NT2/D1 (cell line): Measurements from ENCODE around the gene EIF4G3.
"Not testable (repeated sequence)": the region's sequence is repeated elsewhere in the genome, so short reads cannot be mapped to it uniquely, and the experiment has no call there.

Experiments used
- DNase-seq: peaks from one replicate; pipeline ENCODE4 v3.0.0-alpha.2; 2011; ENCODE audit warnings: low read depth, low spot score
- H3K27me3 ChIP-seq: 2 replicates; pipeline ENCODE4 v1.6.0; 2011; ENCODE audit warnings: mild to moderate bottlenecking; ENCODE audit not compliant: insufficient read length, insufficient read depth
- H3K36me3 ChIP-seq: 2 replicates; pipeline ENCODE4 v1.6.1; 2011; ENCODE audit warnings: mild to moderate bottlenecking, low read length, mixed read lengths; ENCODE audit not compliant: insufficient read depth, insufficient read length
- H3K4me1 ChIP-seq: 2 replicates; pipeline ENCODE4 v1.5.1; 2011; ENCODE audit not compliant: insufficient read depth, insufficient read length
- H3K4me3 ChIP-seq: 2 replicates; pipeline ENCODE4 v1.5.1; 2011; ENCODE audit warnings: low read depth; ENCODE audit not compliant: insufficient read length
- H3K9ac ChIP-seq: 2 replicates; pipeline ENCODE4 v1.6.0; 2011; ENCODE audit warnings: low read depth; ENCODE audit not compliant: insufficient read length
- H3K9me3 ChIP-seq: 2 replicates; pipeline ENCODE4 v1.5.1; 2011; ENCODE audit warnings: mild to moderate bottlenecking, low read length; ENCODE audit not compliant: insufficient read depth
- SUZ12 ChIP-seq: IDR thresholded peaks from 2 replicates; pipeline ENCODE4 v1.6.1; 2011; ENCODE audit not compliant: insufficient read length, insufficient read depth; ENCODE audit errors: extremely low read depth
- YY1 ChIP-seq: IDR thresholded peaks from 2 replicates; pipeline ENCODE4 v1.6.1; 2011; ENCODE audit not compliant: insufficient read length, insufficient read depth
- ZNF274 ChIP-seq: IDR thresholded peaks from 2 replicates; pipeline ENCODE4 v1.6.1; 2011; ENCODE audit warnings: mild to moderate bottlenecking, low read depth, low read length

Gene EIF4G3

DNA sequence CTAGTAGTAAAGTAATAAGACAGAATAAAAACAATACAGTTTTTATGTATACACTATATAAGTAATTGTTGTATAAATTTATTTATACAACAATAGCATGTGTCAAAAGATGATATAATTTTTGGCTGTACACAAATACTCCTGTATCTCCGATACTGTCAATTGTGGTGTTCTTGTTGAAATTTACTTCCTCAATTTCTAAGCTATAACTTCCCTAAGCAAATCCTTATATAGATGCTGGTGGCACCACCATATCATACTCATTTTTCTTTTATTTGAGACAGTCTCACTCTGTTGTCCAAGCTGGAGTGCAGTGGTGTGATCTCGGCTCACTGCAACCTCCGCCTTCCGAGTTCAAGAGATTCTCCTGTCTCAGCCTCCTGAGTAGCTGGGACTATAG, 248.6 kb downstream of the EIF4G3 start:
- no peak for DNase-seq
- no peaks in the 10 kb centered on the region for H3K9me3 ChIP-seq
- no peaks in the 10 kb centered on the region for H3K36me3 ChIP-seq
- no peaks in the 10 kb centered on the region for H3K27me3 ChIP-seq
- no peak overlapping the region for H3K9ac ChIP-seq
- TF ChIP-seq SUZ12 (no peak), ZNF274 (no peak), YY1 (no peak)
- H3K4me3 ChIP-seq: no peak overlapping the region
- H3K4me1 ChIP-seq: no peaks in the 10 kb centered on the region

DNA sequence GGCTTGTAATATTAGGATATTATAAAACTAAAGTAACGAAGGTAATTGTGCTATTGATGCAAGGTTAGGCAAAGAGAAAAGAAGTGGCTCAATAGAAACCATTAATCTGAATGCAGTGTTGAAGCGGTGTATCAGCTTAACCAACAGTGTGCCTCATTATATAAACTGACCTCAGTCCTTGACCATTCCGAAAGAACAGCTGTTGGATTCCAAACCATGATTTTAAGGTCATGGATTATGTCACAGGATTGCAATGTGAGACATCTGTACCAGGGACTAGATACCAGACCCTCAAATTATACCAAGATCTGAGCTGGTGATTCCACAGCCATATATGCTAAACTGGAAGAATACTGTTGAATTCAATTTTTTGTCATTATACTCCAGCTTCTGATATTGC, 255.4 kb downstream of the EIF4G3 start:
- no peak overlapping the region for H3K4me3 ChIP-seq
- H3K9ac ChIP-seq: no peak overlapping the region
- TF ChIP-seq SUZ12 (no peak), YY1 (no peak), ZNF274 (no peak)
- H3K36me3 ChIP-seq: no peaks in the 10 kb centered on the region
- H3K27me3 ChIP-seq: no peaks in the 10 kb centered on the region
- no peaks in the 10 kb centered on the region for H3K4me1 ChIP-seq
- no peaks in the 10 kb centered on the region for H3K9me3 ChIP-seq
- DNase-seq: no peak

DNA sequence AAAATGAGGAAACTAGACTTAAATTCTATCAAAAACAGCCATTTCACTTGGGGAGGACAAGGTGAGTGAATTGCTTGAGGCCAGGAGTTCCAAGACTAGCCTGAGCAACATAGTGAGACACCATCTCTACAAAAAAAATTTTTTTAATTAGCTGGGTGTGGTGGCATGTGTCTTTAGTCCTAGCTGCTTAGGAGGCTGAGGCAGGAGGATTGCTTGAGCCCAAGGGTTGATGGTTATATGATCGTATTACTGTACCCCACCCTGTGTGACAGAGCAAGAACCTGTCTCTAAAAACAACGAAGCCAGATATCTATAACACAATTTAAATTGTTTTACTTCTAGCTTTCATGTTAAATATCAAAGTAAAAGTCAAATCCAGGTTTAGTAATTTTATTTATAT, 263.5 kb downstream of the EIF4G3 start:
- no peak for DNase-seq
- no peak for TF ChIP-seq SUZ12
- TF ChIP-seq ZNF274: no peak
- no peak for TF ChIP-seq YY1
- H3K4me3 ChIP-seq: no peak overlapping the region
- no peaks in the 10 kb centered on the region for H3K27me3 ChIP-seq
- no peaks in the 10 kb centered on the region for H3K36me3 ChIP-seq
- no peaks in the 10 kb centered on the region for H3K4me1 ChIP-seq
- H3K9me3 ChIP-seq: no peaks in the 10 kb centered on the region
- H3K9ac ChIP-seq: no peak overlapping the region

DNA sequence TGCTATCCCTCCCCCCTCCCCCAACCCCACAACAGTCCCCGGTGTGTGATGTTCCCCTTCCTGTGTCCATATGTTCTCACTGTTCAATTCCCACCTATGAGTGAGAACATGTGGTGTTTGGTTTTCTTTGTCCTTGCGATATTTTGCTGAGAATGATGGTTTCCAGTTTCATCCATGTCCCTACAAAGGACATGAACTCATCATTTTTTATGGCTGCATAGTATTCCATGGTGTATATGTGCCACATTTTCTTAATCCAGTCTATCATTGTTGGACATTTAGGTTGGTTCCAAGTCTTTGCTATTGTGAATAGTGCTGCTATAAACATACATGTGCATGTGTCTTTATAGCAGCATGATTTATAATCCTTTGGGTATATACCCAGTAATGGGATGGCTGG, 269.2 kb downstream of the EIF4G3 start:
- H3K27me3 ChIP-seq, H3K4me1 ChIP-seq, DNase-seq, H3K4me3 ChIP-seq, H3K9ac ChIP-seq, H3K36me3 ChIP-seq, H3K9me3 ChIP-seq: not testable (repeated sequence)

DNA sequence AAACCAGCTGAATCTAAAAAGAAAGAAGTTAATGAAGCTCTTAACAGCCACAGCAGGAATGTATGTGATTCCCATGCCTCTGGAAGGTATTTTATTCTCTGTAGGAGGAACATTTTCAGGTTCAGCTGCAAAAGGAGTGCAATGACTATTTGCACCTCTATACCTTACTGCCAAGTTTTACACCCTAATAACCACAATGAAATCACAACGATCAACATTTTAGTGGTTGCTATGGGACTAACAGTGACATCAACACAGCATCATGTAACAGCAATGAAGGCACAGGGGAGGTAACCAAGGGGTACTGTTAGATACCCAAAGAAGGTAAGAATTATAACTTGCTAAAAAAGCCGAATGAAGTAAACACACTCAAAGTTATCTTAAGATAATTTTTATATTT, 273.3 kb downstream of the EIF4G3 start:
- Histone ChIP-seq H3K9me3 (no peaks in the 10 kb centered on the region), H3K9ac (no peak overlapping the region), H3K36me3 (no peaks in the 10 kb centered on the region), H3K27me3 (no peaks in the 10 kb centered on the region), H3K4me3 (no peak overlapping the region), H3K4me1 (no peaks in the 10 kb centered on the region)
- TF ChIP-seq ZNF274 (no peak), SUZ12 (no peak), YY1 (no peak)
- no peak for DNase-seq

DNA sequence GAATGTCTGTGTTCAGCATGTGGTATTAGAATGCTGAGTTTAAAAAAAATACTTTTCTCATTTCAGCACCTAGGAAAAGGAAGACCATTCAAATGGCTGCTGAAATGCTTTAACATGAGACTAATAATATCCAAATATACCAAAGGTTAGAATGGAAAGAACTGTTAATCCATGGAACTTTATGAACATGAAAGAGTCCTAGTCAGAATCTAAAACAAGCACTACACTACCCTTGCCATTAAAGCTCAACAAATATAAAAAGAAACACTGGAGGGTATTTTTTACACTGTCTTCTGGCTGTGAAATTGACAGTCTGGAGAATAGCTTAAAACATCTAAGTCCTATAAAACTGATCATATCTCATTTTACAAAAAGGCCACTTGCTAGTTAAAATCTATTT, 276.6 kb downstream of the EIF4G3 start:
- TF ChIP-seq SUZ12: no peak
- TF ChIP-seq ZNF274: no peak
- TF ChIP-seq YY1: no peak
- Histone ChIP-seq H3K9me3 (no peaks in the 10 kb centered on the region), H3K36me3 (no peaks in the 10 kb centered on the region), H3K4me1 (no peaks in the 10 kb centered on the region), H3K9ac (no peak overlapping the region), H3K27me3 (no peaks in the 10 kb centered on the region), H3K4me3 (no peak overlapping the region)
- no peak for DNase-seq

DNA sequence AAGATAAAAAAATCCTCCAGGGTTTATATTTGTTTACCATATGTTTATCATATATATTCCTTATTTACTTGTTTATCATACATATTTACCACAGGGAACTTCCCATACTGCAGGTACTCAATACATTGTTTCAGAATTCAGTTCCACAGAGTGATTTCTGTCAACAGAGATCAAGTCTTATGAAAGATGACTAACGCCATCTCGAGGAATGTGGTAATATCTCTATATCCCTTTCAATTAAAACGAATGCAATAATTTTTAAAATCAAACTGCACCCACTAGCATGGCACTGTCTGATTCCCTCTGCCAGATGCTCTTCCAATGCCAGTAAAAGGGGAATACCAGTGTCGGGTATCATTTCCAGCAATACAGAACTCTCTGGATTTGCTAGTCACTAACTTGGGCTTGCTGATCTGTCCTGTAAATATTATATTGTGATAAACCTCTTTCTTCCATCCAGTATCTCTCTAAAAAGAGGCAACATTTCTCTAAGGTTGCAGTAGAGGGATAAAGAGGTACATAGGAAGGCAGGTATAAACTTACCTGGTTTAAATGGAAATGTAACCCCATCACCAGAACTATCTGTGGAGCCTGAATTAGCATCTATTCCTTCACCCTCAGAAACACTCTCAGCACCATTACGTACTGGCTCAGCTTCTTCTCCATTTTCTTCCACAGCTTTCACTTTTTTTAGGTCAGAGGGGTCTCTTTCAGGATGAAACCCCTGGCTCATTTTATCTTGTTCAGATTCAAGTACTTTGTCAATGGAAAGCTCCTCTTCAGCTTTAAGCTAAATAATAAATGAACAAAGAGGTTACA, 277.3 kb downstream of the EIF4G3 start:
- H3K9ac ChIP-seq: no peak overlapping the region
- TF ChIP-seq ZNF274: no peak
- no peak for TF ChIP-seq SUZ12
- no peaks in the 10 kb centered on the region for H3K36me3 ChIP-seq
- H3K4me3 ChIP-seq: no peak overlapping the region
- DNase-seq: no peak
- no peaks in the 10 kb centered on the region for H3K27me3 ChIP-seq
- no peaks in the 10 kb centered on the region for H3K4me1 ChIP-seq
- H3K9me3 ChIP-seq: no peaks in the 10 kb centered on the region

DNA sequence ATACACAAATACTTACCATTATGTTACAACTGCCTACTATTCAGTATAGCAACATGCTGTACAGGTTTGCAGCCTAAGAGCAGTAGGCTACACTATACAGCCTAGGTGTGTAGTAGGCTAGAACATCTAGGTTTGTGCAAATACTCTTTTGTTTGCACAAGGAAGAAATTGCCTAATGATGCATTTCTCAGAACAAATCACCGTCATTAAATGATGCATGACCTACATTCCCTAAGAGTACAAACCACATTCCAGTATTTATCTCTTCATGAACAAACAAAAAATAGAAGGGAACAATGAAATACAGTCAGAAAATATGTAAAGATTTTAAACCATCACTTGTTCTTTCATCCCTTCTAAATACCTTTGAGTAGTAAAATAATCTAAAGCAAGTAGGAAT, 279.9 kb downstream of the EIF4G3 start:
- Histone ChIP-seq H3K9ac (no peak overlapping the region), H3K4me3 (no peak overlapping the region), H3K4me1 (no peaks in the 10 kb centered on the region), H3K27me3 (no peaks in the 10 kb centered on the region), H3K36me3 (peaks cover 13% of the 10 kb centered on the region), H3K9me3 (no peaks in the 10 kb centered on the region)
- no peak for DNase-seq
- TF ChIP-seq ZNF274: no peak
- TF ChIP-seq YY1: no peak
- TF ChIP-seq SUZ12: no peak
